K562 (cell line): ENCODE measurements around the gene ACTN3. TPM values are rescaled to one million over a fixed set of nuclear protein-coding genes. Genes with fewer than 3 reads are reported as not detected.

Experiments
- BACH1 ChIP-seq: fragments of 200-800 bp; sonication (Bioruptor generic); IDR thresholded peaks from 2 replicates; pipeline ENCODE4 v1.6.1; 2016; ENCODE audit warnings: missing genetic modification characterization, missing compliant biosample characterization
- BRD9 ChIP-seq: fragments of 450-650 bp; IDR thresholded peaks from 2 replicates; pipeline ENCODE4 v1.6.1; 2018; ENCODE audit warnings: low read depth; ENCODE audit not compliant: partially characterized antibody
- CC2D1A ChIP-seq: fragments of 450-650 bp; IDR thresholded peaks from 2 replicates; pipeline ENCODE4 v1.6.1; 2017; ENCODE audit warnings: mild to moderate bottlenecking
- E2F4 ChIP-seq: sonication (generic); formaldehyde crosslinking; IDR thresholded peaks from 2 replicates; pipeline ENCODE4 v1.8.0; 2022; ENCODE audit warnings: mild to moderate bottlenecking, low read depth, missing genetic modification reagents
- GTF2E2 ChIP-seq: fragments of 200-800 bp; sonication (Bioruptor generic); IDR thresholded peaks from 2 replicates; pipeline ENCODE4 v1.6.1; 2016; ENCODE audit warnings: missing genetic modification characterization, missing compliant biosample characterization
- KDM1A ChIP-seq, 2 experiments: fragments of 450-650 bp; IDR thresholded peaks; 2 replicates each; pipeline ENCODE4 v1.6.1; 2016; ENCODE audit warnings: mild to moderate bottlenecking in 2 of 2
- KDM2B ChIP-seq: fragments of 250-450 bp; sonication (Bioruptor Pico); IDR thresholded peaks from 2 replicates; pipeline ENCODE4 v1.8.0; 2021; ENCODE audit warnings: mild to moderate bottlenecking, moderate library complexity
- MAFF ChIP-seq: IDR thresholded peaks from 2 replicates; pipeline ENCODE4 v1.6.1; 2012; ENCODE audit warnings: low read length, improper control_type of control experiment
- MEF2A ChIP-seq: IDR thresholded peaks from 2 replicates; pipeline ENCODE4 v1.6.1; 2011; ENCODE audit warnings: low read depth, mild to moderate bottlenecking, low read length, moderate library complexity; ENCODE audit not compliant: control insufficient read depth
- MYBL2 ChIP-seq, 2 experiments: fragments of 450-650 bp in 1 of 2; sonication (generic) in 1 of 2; formaldehyde crosslinking in 1 of 2; IDR thresholded peaks; 2 replicates each; pipeline versions ENCODE4 v1.6.1 to v1.8.1; 2017 to 2022; ENCODE audit warnings: borderline replicate concordance in 1 of 2, inconsistent platforms in 1 of 2, low read depth in 1 of 2, mild to moderate bottlenecking in 1 of 2, missing genetic modification reagents in 1 of 2, moderate library complexity in 1 of 2
- NFATC3 ChIP-seq: fragments of 450-650 bp; IDR thresholded peaks from 2 replicates; pipeline ENCODE4 v1.6.1; 2017; ENCODE audit warnings: mild to moderate bottlenecking
- NFIC ChIP-seq: fragments of 450-650 bp; IDR thresholded peaks from 2 replicates; pipeline ENCODE4 v1.6.1; 2017; ENCODE audit warnings: mild to moderate bottlenecking, inconsistent platforms
- ZNF12 ChIP-seq: sonication (generic); formaldehyde crosslinking; IDR thresholded peaks from 2 replicates; pipeline ENCODE4 v1.4.0; 2020; ENCODE audit warnings: mild to moderate bottlenecking, missing genetic modification reagents
- ZNF280A ChIP-seq: fragments of 450-650 bp; IDR thresholded peaks from 2 replicates; pipeline ENCODE4 v1.6.1; 2018; ENCODE audit warnings: mild to moderate bottlenecking, low read depth; ENCODE audit not compliant: partially characterized antibody
- ZNF518B ChIP-seq: fragments of 250-450 bp; sonication (Bioruptor Pico); IDR thresholded peaks from 2 replicates; pipeline ENCODE4 v1.5.0; 2021; ENCODE audit warnings: mild to moderate bottlenecking, moderate library complexity
- ZNF57 ChIP-seq: fragments of 450-650 bp; formaldehyde crosslinking; IDR thresholded peaks from 2 replicates; pipeline ENCODE4 v1.4.0; 2020; ENCODE audit warnings: mild to moderate bottlenecking, moderate library complexity
- ZNF79 ChIP-seq: fragments of 250-450 bp; sonication (Bioruptor Pico); IDR thresholded peaks from 2 replicates; pipeline ENCODE4 v1.4.0; 2020; ENCODE audit warnings: low read depth, mild to moderate bottlenecking, moderate library complexity
- polyA plus RNA-seq, 8 experiments: library from polyadenylated mRNA; depleted of rRNA in 4 of 8; stranded (reverse) in 5 of 8; unstranded in 3 of 8; fragments of >200 nt; fragmentation: Nextera tagmentation in 2 of 8; fragmentation: Illumina TruSeq in 1 of 8; extraction: Ambion mirVana in 2 of 8; extraction: Trizol in 1 of 8; gene quantifications; 2 replicates each; pipeline versions ENCODE4 v1.2.1 to v1.2.3, GENCODE V29; 2011 to 2014; ENCODE audit warnings: inconsistent platforms in 1 of 8, missing spikeins in 1 of 8
- total RNA-seq, 7 experiments: library from RNA; depleted of rRNA in 6 of 7; stranded (reverse); fragments of >200 nt in 6 of 7; fragmentation: Illumina TruSeq in 2 of 7; extraction: Trizol in 2 of 7; gene quantifications; 2 replicates each; pipeline versions ENCODE4 v1.2.1 to v1.2.3, GENCODE V29; 2011 to 2021; ENCODE audit warnings: low replicate concordance in 1 of 7
- TF ChIP-seq, protein P1 (sequence below): fragments of 250-450 bp; sonication (Bioruptor Pico); IDR thresholded peaks from 2 replicates; pipeline ENCODE4 v1.5.1; 2021; ENCODE audit warnings: mild to moderate bottlenecking
- TF ChIP-seq, protein P2 (sequence below): sonication (generic); formaldehyde crosslinking; IDR thresholded peaks from 2 replicates; pipeline ENCODE4 v1.8.1; 2022; ENCODE audit warnings: missing genetic modification reagents

ACTN3 gene
- total and polyA plus RNA-seq, 9 of the 15 experiments (the other 6 are each of a cell fraction or from before 2014, with no cell fraction given), result not detected

DNA sequence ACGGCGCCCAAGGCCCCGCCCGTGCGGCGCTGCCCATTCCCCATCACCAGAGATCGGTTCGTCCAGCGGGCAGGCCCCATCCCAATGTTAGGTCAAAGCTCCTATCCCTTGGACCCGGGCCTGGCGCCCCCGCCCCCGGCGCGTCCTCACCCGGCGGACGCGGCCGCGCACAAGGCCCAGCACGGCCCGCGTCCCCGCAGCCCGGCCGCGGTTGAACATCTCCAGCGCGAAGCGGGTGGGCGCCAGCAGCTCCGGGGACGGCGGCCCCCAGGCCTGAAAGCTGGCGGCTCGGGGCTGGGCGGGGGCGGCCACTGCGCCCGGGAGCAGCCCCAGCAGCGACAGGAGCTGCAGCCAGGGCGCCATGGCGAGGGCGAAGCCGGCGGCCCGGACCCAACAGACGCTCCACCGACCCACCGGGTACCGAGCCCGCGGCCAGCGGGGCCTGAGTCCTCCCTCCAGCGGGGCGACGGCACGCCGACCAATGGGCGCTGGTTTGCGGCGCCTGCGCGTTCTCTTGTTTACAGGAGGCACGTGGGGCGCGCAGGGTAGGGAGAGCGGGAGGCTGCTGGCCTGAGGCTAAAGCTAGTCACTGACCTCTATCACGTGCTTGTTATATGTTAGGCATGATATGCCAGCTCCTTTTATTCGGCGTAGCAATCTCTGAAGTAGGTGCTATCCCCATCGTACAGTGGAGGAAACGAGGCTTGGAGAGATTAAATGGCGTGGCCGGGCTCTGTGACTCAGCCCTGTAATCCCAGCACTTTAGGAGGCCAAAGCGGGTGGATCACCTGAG lies 21.6 kb downstream of the ACTN3 start, which contains the start of gene CTSF (continued):
- TF ChIP-seq ZNF280A, result no peak
- TF ChIP-seq BRD9, result no peak
- TF ChIP-seq BACH1 (tag), result no peak
- no peak for TF ChIP-seq NFATC3
- no peak for TF ChIP-seq NFIC
- TF ChIP-seq KDM2B (CRISPR knock-in tag), result no peak
- TF ChIP-seq E2F4 (CRISPR knock-in tag), result no peak
- no peak for TF ChIP-seq KDM1A (IDR thresholded peaks at IDR 0.05)
- TF ChIP-seq ZNF12 (CRISPR knock-in tag), result 0 out of 2 replicates have a peak, but pooled peaks have one; percentile 21
- 0 out of 2 replicates have a peak, but pooled peaks have one; percentile 42 for TF ChIP-seq GTF2E2 (tag)
- no peak for TF ChIP-seq MYBL2 (IDR thresholded peaks at IDR 0.05; ENCODE audit: low read depth)
- TF ChIP-seq MYBL2 (CRISPR knock-in tag; IDR thresholded peaks at IDR 0.05; ENCODE audit: borderline replicate concordance), result no peak
- no peak for TF ChIP-seq MAFF
- TF ChIP-seq ZNF79, result no peak
- TF ChIP-seq MEF2A, result no peak
- no peak for TF ChIP-seq CC2D1A
- TF ChIP-seq ZNF518B (CRISPR knock-in tag), result no peak
- TF ChIP-seq, protein P1, sequence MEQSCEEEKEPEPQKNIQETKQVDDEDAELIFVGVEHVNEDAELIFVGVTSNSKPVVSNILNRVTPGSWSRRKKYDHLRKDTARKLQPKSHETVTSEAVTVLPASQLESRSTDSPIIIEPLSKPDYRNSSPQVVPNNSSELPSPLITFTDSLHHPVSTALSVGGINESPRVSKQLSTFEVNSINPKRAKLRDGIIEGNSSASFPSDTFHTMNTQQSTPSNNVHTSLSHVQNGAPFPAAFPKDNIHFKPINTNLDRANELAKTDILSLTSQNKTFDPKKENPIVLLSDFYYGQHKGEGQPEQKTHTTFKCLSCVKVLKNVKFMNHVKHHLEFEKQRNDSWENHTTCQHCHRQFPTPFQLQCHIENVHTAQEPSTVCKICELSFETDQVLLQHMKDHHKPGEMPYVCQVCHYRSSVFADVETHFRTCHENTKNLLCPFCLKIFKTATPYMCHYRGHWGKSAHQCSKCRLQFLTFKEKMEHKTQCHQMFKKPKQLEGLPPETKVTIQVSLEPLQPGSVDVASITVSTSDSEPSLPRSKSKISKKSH (CRISPR knock-in tag), result no peak
- TF ChIP-seq, protein P2, sequence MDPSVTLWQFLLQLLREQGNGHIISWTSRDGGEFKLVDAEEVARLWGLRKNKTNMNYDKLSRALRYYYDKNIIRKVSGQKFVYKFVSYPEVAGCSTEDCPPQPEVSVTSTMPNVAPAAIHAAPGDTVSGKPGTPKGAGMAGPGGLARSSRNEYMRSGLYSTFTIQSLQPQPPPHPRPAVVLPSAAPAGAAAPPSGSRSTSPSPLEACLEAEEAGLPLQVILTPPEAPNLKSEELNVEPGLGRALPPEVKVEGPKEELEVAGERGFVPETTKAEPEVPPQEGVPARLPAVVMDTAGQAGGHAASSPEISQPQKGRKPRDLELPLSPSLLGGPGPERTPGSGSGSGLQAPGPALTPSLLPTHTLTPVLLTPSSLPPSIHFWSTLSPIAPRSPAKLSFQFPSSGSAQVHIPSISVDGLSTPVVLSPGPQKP (CRISPR knock-in tag), result no peak
- no peak for TF ChIP-seq ZNF57 (CRISPR knock-in tag)
